ENCODE data around the gene SFSWAP.

The SFSWAP gene

GRCh38 chr12:131826097-131826928, 115.4 kb downstream of the SFSWAP start:
- no peaks in the 10 kb centered on the region for H3K9me2 ChIP-seq (replicated peaks; ENCODE audit: control insufficient read depth, low read length)
- no peaks in the 10 kb centered on the region for H3K9me3 ChIP-seq (ENCODE audit: control insufficient read depth, insufficient read depth, low read length)
- no peak overlapping the region for H3K4me2 ChIP-seq (ENCODE audit: low read length)
- H3F3A ChIP-seq (ENCODE audit: control insufficient read depth, insufficient read depth), result no peaks in the 10 kb centered on the region
- H3K4me1 ChIP-seq (ENCODE audit: control insufficient read depth, low read length), result peaks cover 8% of the 10 kb centered on the region
- H3K27ac ChIP-seq (ENCODE audit: low read depth, low read length), result no peak overlapping the region
- no peaks in the 10 kb centered on the region for H4K20me1 ChIP-seq (ENCODE audit: control insufficient read depth, insufficient read depth, low read depth, low read length)
- no peak overlapping the region for H3K4me3 ChIP-seq (ENCODE audit: low read length)
- peaks cover 24% of the 10 kb centered on the region for H3K27me3 ChIP-seq (ENCODE audit: control insufficient read depth, low read length)
- H3K79me2 ChIP-seq (ENCODE audit: control insufficient read depth, low read length), result no peaks in the 10 kb centered on the region
- TF ChIP-seq CTCF (IDR thresholded peaks at IDR 0.05; ENCODE audit: low read depth, low read length, poor library complexity, severe bottlenecking), result no peak
- TF ChIP-seq EZH2phosphoT487 (IDR thresholded peaks at IDR 0.05; ENCODE audit: borderline replicate concordance, low read length), result no peak
- H3K36me3 ChIP-seq (ENCODE audit: control insufficient read depth, low read length), result no peaks in the 10 kb centered on the region

GRCh38 chr12:131827961-131828534, 117.2 kb downstream of the SFSWAP start, which contains the start of gene MMP17:
Gene MMP17 (plus strand): TSS chr12:131828393. CDS start chr12:131828495, 102 bp downstream.
- Histone ChIP-seq H4K20me1 (ENCODE audit: control insufficient read depth, insufficient read depth, low read depth, low read length) (no peaks in the 10 kb centered on the region), H3K27me3 (ENCODE audit: control insufficient read depth, low read length) (peaks cover 35% of the 10 kb centered on the region), H3K9me2 (replicated peaks; ENCODE audit: control insufficient read depth, low read length) (no peaks in the 10 kb centered on the region), H3K79me2 (ENCODE audit: control insufficient read depth, low read length) (no peaks in the 10 kb centered on the region), H3K4me1 (ENCODE audit: control insufficient read depth, low read length) (0 out of 2 replicates have a peak, but pooled peaks cover 3% of the 10 kb centered on the region), H3K4me3 (ENCODE audit: low read length) (no peak within 1 kb of the TSS), H3K9me3 (ENCODE audit: control insufficient read depth, insufficient read depth, low read length) (no peaks in the 10 kb centered on the region), H3K36me3 (ENCODE audit: control insufficient read depth, low read length) (no peaks in the 10 kb centered on the region), H3K4me2 (ENCODE audit: low read length) (no peak within 1 kb of the TSS), H3K27ac (ENCODE audit: low read depth, low read length) (no peak within 1 kb of the TSS), H3F3A (ENCODE audit: control insufficient read depth, insufficient read depth) (no peaks in the 10 kb centered on the region)
- TF ChIP-seq EZH2phosphoT487 (IDR thresholded peaks at IDR 0.05; ENCODE audit: borderline replicate concordance, low read length), result no peak
- no peak for TF ChIP-seq CTCF (IDR thresholded peaks at IDR 0.05; ENCODE audit: low read depth, low read length, poor library complexity, severe bottlenecking)

- no peak overlapping the region for H3K27ac ChIP-seq (ENCODE audit: low read depth, low read length)
- H3K9me2 ChIP-seq (replicated peaks; ENCODE audit: control insufficient read depth, low read length), result no peaks in the 10 kb centered on the region
- H3K4me3 ChIP-seq (ENCODE audit: low read length), result no peak overlapping the region
- 0 out of 2 replicates have a peak, but pooled peaks cover 3% of the 10 kb centered on the region for H3K4me1 ChIP-seq (ENCODE audit: control insufficient read depth, low read length)
- no peaks in the 10 kb centered on the region for H3K79me2 ChIP-seq (ENCODE audit: control insufficient read depth, low read length)
- H4K20me1 ChIP-seq (ENCODE audit: control insufficient read depth, insufficient read depth, low read depth, low read length), result no peaks in the 10 kb centered on the region
- TF ChIP-seq EZH2phosphoT487 (IDR thresholded peaks at IDR 0.05; ENCODE audit: borderline replicate concordance, low read length) (no peak), CTCF (IDR thresholded peaks at IDR 0.05; ENCODE audit: low read depth, low read length, poor library complexity, severe bottlenecking) (no peak)
- H3K27me3 ChIP-seq (ENCODE audit: control insufficient read depth, low read length), result peaks cover 40% of the 10 kb centered on the region
- H3K9me3 ChIP-seq (ENCODE audit: control insufficient read depth, insufficient read depth, low read length), result no peaks in the 10 kb centered on the region
- no peaks in the 10 kb centered on the region for H3F3A ChIP-seq (ENCODE audit: control insufficient read depth, insufficient read depth)
- H3K4me2 ChIP-seq (ENCODE audit: low read length), result no peak overlapping the region
- H3K36me3 ChIP-seq (ENCODE audit: control insufficient read depth, low read length), result no peaks in the 10 kb centered on the region
Observed at GRCh38 chr12:131828671-131829355, 117.9 kb downstream of the SFSWAP start.
